ENCODE data around the gene VTA1. TPM values are rescaled to one million over a fixed set of nuclear protein-coding genes. Genes with fewer than 3 reads are reported as not detected.
"Not testable (repeated sequence)": the region's sequence is repeated elsewhere in the genome, so short reads cannot be mapped to it uniquely, and the experiment has no call there.

VTA1 gene
- polyA plus RNA-seq, 3 donors: 68.6 to 72.7 (median 69.5) TPM

- DNase-seq: no peak
Observed at GRCh38 chr6:142218446-142218845, 71.4 kb downstream of the VTA1 start.

- DNase-seq: peak; percentile 4
Observed at GRCh38 chr6:142222022-142222421, 75.0 kb downstream of the VTA1 start.

DNA sequence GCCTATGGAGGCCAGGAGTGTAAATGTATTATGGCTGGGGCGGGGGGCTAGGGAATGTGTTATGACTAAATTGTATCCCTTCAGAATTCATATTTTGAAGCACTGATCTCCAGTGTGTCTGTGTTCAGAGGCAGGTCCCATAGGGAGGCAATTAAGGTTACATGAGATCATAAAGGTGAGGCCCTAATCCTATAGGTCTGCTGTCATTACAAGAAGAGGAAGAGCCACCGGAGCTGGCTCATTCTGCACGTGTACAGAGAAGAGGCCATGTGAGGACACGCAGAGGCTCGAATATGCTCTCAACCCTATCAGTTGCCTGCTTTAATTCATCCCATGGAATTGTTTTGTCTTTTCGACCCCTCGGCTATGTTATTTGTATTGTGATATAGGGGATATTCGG lies 76.9 kb downstream of the VTA1 start:
- DNase-seq: no peak

DNA sequence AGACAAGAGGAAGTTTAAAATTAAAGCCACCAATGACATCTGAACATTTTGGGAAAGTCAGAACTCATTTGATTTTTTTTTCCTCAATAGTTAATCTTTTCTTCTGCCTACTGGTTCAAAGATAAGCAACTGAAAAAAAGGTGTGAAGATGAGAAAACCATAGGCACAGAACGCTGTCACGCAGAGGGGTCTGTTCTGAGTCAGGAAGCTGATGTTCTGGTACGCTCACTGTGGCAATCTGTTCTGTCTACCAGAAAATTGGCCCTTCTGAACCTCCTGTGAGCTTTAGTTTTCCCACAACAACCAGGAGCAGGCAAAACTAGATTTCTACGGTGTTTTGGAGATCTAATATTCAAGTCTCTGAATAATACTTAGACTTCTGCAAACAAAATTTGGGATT lies 78.1 kb downstream of the VTA1 start:
- no peak for DNase-seq

DNA sequence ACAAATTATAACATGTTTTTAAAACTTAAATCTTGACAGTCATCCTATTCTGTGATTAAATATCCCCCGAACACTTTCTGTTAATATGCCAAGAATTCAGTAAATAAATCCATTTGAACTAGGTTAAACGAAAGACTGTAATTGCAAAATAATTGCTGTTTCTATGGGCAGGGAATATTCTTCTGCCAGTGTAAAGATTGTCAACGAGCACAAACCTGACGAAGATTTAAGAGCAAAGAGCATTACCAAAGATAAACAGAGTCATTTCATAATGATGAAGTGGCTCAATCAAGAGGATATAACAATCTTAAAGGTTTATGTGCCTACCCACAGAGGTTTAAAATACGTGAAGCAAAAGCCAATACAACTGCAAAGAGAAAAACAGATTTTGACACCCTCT lies 78.5 kb downstream of the VTA1 start:
- no peak for DNase-seq

GRCh38 chr6:142226731-142227130 lies 79.7 kb downstream of the VTA1 start:
- DNase-seq: no peak

GRCh38 chr6:142229518-142230270 lies 82.6 kb downstream of the VTA1 start:
- DNase-seq: not testable (repeated sequence)

GRCh38 chr6:142232206-142233044 lies 85.4 kb downstream of the VTA1 start:
- DNase-seq: peak; percentile 72

DNA sequence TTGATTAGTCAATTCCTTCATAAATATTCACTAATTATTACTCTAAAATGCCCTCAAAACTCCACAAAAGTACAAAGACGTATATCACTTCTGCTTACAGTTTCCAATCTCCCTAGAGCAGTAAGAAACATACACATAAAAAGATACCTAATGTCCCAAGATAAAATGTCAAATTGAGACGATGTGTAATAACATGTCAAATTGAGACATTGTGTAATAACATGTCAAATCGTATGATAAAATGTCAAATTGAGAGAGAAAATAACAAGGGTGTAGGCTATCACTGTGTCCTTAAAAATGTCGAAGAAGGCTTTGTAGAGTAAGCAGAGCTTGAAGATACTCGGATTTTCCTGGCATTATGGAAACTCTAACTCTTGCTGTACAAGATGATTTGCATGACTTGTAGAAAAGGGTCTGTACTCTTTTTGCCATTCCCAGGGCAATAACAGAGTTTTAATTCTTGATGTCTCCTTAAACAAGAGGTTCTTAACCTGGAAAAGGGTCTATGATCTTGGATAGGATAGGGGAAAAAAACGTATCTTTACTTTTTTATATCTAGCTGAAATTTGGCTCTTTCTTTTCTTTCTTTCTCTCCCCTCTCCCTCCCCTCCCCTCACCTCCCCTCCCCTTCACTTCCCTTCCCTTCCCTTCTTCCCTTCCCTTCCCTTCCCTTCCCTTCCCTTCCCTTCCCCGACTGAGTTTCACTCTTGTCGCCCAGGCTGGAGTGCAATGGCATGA lies 87.1 kb downstream of the VTA1 start:
- no peak for DNase-seq

DNA sequence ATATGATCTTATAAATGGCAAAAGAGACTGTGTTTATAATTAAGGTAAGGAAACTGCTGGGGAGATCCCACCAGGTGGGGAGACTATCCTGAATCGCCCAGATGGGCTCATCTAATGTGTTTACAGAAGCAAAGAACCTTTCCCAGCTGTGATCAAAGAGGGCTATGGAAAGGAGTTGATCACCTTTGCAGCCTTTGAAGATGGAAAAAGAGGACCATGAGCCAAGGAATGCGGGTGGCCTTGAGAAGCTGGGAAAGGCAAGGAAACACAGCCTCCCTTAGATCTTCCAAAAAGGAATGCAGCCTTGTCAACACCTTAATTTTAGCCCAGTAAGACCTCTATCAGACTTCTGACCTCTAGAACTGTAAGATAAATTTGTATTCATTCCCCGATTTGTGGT lies 88.2 kb downstream of the VTA1 start:
- DNase-seq: no peak

DNA sequence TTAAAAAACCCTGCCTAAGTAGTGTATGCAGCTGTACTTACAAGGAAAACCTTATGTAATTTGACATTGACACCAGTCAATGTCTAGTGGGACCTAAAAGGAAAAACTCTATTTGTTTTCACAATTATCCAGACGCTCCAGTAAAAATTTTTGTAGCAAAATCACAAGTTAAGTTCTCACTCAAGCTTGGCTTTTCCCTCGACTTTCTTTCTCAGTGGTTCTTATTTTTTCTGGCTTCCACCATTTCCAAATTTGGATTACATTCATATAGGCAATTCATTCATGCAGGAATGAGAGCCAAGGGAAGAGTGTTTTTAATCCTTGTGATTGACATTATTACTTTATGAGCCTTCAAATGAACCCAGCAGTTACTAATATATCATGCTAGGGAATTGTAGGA lies 88.7 kb downstream of the VTA1 start:
- no peak for DNase-seq

- no peak for DNase-seq
Observed at GRCh38 chr6:142236691-142237090, 89.6 kb downstream of the VTA1 start.

GRCh38 chr6:142238881-142239280 lies 91.8 kb downstream of the VTA1 start:
- no peak for DNase-seq

GRCh38 chr6:142240179-142240578 lies 93.1 kb downstream of the VTA1 start:
- DNase-seq: no peak

DNA sequence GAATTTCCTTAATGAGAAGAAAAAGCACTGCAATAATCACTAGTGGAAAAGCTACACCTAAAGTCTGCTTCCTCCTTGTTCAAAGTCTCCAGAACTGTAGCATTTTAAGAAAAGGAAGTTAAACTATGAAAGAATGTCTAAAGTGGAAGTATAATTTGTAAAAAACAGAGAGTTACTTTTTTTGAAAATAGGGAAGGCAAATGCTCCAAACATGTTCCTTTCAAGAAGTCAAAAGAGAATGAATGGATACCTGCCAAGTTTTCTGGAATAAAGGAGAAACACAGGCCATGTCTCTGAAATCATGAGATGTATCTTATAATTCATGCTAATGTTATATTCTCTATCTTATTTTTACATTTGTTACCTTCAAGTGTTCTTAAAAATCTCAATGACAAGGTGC lies 94.0 kb downstream of the VTA1 start:
- DNase-seq: no peak

DNA sequence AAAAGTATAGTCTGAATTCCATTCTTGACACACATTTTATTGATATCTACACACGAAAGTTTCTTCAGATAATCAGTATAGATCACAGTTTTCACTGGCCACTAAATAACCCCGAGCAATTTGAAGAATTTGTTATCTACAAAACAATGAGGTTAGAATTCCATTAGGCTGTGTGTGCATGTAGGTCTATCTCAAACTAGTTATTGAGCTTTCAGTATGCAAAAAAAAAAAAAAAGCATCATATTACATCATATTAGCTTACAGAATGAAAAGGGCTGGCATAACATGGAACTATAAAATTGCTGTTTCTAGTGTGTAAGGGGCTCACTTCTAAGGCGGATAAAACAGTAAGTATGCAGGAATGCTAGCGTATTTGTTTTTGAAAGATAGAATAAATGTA lies 95.2 kb downstream of the VTA1 start:
- no peak for DNase-seq

DNA sequence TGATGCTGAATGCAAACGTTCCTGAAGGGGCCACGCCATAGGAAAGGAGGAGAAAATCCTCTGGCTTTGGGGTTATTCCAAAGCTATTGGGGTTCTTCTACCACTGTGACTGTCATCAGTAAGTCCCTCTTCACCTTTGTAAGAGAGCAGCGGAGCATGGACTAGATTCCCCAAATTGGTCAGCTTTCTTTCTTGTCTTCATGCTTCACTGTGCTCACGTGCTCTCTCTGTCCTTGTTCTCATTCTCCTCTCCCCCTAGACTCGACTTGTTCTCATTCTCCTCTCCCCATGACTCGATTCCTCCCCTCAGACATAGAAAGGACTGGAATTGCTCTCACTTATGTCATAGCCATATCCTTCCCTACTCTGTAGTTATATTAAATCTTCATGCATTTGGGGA lies 99.9 kb downstream of the VTA1 start:
- no peak for DNase-seq

GRCh38 chr6:142249266-142249665 lies 102.2 kb downstream of the VTA1 start:
- DNase-seq: no peak

DNA sequence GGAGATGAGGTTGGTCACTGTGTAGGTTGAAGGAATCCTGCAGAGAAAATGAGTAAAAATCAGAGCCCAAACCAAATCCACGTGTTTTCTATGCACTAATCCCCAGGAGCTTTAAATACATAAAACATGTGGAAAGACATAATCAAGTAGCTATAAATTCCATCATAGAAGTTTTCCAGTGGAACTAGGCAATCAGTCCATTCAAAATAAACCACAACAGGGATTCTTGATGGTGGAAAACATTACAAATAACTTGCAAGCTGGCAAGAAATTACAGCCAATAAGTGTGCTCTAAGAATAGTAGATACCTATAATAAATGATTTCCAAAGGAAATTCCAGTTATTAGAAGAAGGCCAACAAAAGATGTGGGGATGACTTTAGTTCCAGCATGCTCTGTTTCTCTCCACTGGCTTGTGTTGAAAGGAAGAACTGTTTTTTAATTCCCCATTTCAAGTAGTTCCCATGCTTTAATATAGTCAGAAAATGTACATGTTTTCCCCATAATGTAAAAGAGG lies 104.9 kb downstream of the VTA1 start:
- no peak for DNase-seq

DNA sequence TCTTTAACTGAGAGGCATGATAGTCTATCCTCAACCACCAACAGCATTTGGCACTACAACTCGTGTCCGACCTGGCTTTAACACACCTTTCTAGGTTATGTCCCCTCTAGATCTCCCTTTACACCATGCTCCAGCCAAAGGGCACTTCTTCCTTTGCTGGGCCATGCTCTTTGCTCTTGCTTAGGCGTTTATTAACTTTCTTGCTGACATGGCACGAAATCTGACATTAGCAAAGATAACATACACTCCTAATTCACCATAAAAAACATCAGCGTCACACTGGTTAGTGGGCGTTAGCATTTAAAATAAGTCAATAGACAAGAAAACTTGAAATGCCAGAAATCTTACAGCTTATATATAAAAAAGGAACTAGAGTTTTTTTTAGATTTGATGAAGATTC lies 107.5 kb downstream of the VTA1 start:
- no peak for DNase-seq

GRCh38 chr6:142255785-142256184 lies 108.7 kb downstream of the VTA1 start:
- no peak for DNase-seq

GRCh38 chr6:142258305-142258704 lies 111.2 kb downstream of the VTA1 start:
- no peak for DNase-seq

All from renal pelvis (tissue), 4 donors.